ENCODE data around the gene PROSER2. TPM values are rescaled to one million over a fixed set of nuclear protein-coding genes. Genes with fewer than 3 reads are reported as not detected.

PROSER2 gene
- total and polyA plus RNA-seq, 2 donors (not counting 3 experiments of a cell fraction or from before 2014, with no cell fraction given): 5.9 to 22.6 TPM

- Histone ChIP-seq H3K79me2 (ENCODE audit: control insufficient read depth, insufficient read depth, low read length) (no peaks in the 10 kb centered on the region), H3K9me1 (replicated peaks; ENCODE audit: control insufficient read depth, extremely low read depth, insufficient read depth, low read length) (no peaks in the 10 kb centered on the region), H3K9ac (replicated peaks; ENCODE audit: extremely low read depth, insufficient read depth, low read length) (no peak overlapping the region), H3K4me2 (ENCODE audit: insufficient read depth, low read length) (no peak overlapping the region), H3K27ac (ENCODE audit: insufficient read depth, low read depth, low read length) (no peak overlapping the region), H4K20me1 (replicated peaks; ENCODE audit: control insufficient read depth, extremely low read depth, insufficient read depth, low read length) (no peaks in the 10 kb centered on the region), H2AFZ (ENCODE audit: low read depth, low read length) (peak overlapping the region; percentile 5), H3K36me3 (ENCODE audit: control insufficient read depth in 2 of 2, extremely low read depth in 1 of 2, insufficient read depth in 2 of 2, low read length in 2 of 2) (no peaks in the 10 kb centered on the region), H3K4me1 (ENCODE audit: control insufficient read depth, extremely low read depth, insufficient read depth, low read length) (no peaks in the 10 kb centered on the region), H3K4me3 (replicated peaks in 1 of 3; ENCODE audit: insufficient read depth in 1 of 3, low read depth in 1 of 3, low read length in 3 of 3) (no peak overlapping the region), H3K27me3 (ENCODE audit: control insufficient read depth in 2 of 2, insufficient read depth in 2 of 2, low read length in 2 of 2) (no peaks in the 10 kb centered on the region), H3K9me3 (replicated peaks; ENCODE audit: control insufficient read depth, insufficient read depth, low read length) (no peaks in the 10 kb centered on the region)
- intact Hi-C loops (cut with micrococcal nuclease): no loop called here
- no peak for TF ChIP-seq CTCF (IDR thresholded peaks at IDR 0.05; ENCODE audit: extremely low read depth in 1 of 2, insufficient read depth in 1 of 2, low read depth in 1 of 2, low read length in 2 of 2)
- TF ChIP-seq POLR2AphosphoS5 (IDR thresholded peaks at IDR 0.05; ENCODE audit: insufficient read depth, low read depth, low read length): no peak
- no peak for TF ChIP-seq FOS (IDR thresholded peaks at IDR 0.05; ENCODE audit: borderline replicate concordance, insufficient read depth, low read length)
- no peak for TF ChIP-seq JUN (IDR thresholded peaks at IDR 0.05; ENCODE audit: borderline replicate concordance, insufficient read depth, insufficient read length, low read depth)
- no peak for TF ChIP-seq GATA2 (IDR thresholded peaks at IDR 0.05; ENCODE audit: insufficient read depth, insufficient read length, low read depth, low read length)
- TF ChIP-seq MYC (IDR thresholded peaks at IDR 0.05; ENCODE audit: low read depth, low read length): no peak
- no peak for TF ChIP-seq POLR2A (IDR thresholded peaks at IDR 0.05; ENCODE audit: low read depth, low read length)
- TF ChIP-seq MAX (IDR thresholded peaks at IDR 0.05; ENCODE audit: insufficient read depth, insufficient read length): no peak
- no peak for TF ChIP-seq EZH2 (IDR thresholded peaks at IDR 0.05; ENCODE audit: borderline replicate concordance, low read depth, low read length, severe bottlenecking)
- no peak for DNase-seq (ENCODE audit: low read depth, low spot score)
- no TSS peak for BruUV-seq (replicated peaks)
- POLR2A ChIA-PET: interaction anchor here (0.6 kb wide), 1 partner anchor 65 kb away, joined by 3 read pairs; no protein-coding TSS in a partner anchor
- CTCF ChIA-PET: no interaction called here
- dilution Hi-C loops (cut with MboI; ENCODE audit: extremely low pct_ligation_motif_present, low sequenced_read_pairs): no loop called here
- FAIRE-seq: no peak
These were observed 59.7 kb downstream of the PROSER2 start for GRCh38 chr10:11882646-11883375.
